OCI-LY3 (cell line): ENCODE results near the gene MRPL39.

ENCODE experiments used
- H2AFZ ChIP-seq: fragments of 200-600, 300-600 bp; shearing (Covaris generic); 2 replicates; pipeline ENCODE4 v1.6.0; 2014; ENCODE audit warnings: antibody characterized with exemption, low read depth, low read length
- H3K27ac ChIP-seq: fragments of 200-600, 300-600 bp; sonication (generic); 2 replicates; pipeline ENCODE4 v1.5.1; 2014; ENCODE audit warnings: mild to moderate bottlenecking, low read length, moderate library complexity, mixed read lengths
- H3K27me3 ChIP-seq: fragments of 200-600, 300-600 bp; sonication (generic); 2 replicates; pipeline ENCODE4 v1.6.1; 2014; ENCODE audit warnings: low read depth, low read length, mixed read lengths
- H3K36me3 ChIP-seq: fragments of 200-600, 300-600 bp; sonication (generic); replicated peaks from 2 replicates; pipeline ENCODE3; 2014; ENCODE audit warnings: low read depth, low read length, mixed read lengths
- H3K4me1 ChIP-seq: fragments of 300-600, 200-600 bp; sonication (generic); 2 replicates; pipeline ENCODE4 v1.6.1; 2014; ENCODE audit warnings: low read length, mixed read lengths
- H3K4me2 ChIP-seq: fragments of 200-600, 300-600 bp; sonication (generic); 2 replicates; pipeline ENCODE4 v1.6.1; 2014; ENCODE audit warnings: low read length, mixed read lengths
- H3K4me3 ChIP-seq: fragments of 300-600, 200-600 bp; sonication (generic); 2 replicates; pipeline ENCODE4 v1.5.1; 2014; ENCODE audit warnings: antibody characterized with exemption, mild to moderate bottlenecking, low read length, moderate library complexity
- H3K79me2 ChIP-seq: fragments of 300-600, 200-600 bp; shearing (Covaris generic); 2 replicates; pipeline ENCODE4 v1.6.1; 2014; ENCODE audit warnings: mild to moderate bottlenecking, low read length, mixed read lengths
- H3K9ac ChIP-seq: fragments of 300-600, 200-600 bp; shearing (Covaris generic); 2 replicates; pipeline ENCODE4 v1.6.0; 2014; ENCODE audit warnings: mild to moderate bottlenecking, low read length, moderate library complexity
- H3K9me3 ChIP-seq: fragments of 200-600, 300-600 bp; shearing (Covaris generic); 2 replicates; pipeline ENCODE4 v1.6.1; 2014; ENCODE audit warnings: low read length, mixed read lengths; ENCODE audit not compliant: insufficient read depth
- H4K20me1 ChIP-seq: fragments of 200-600, 300-600 bp; sonication (generic); 2 replicates; pipeline ENCODE4 v1.6.1; 2016; ENCODE audit warnings: low read length, mixed read lengths; ENCODE audit not compliant: insufficient read depth
- CTCF ChIP-seq: fragments of 200-600, 300-600 bp; sonication (generic); IDR thresholded peaks from 2 replicates; pipeline ENCODE4 v1.5.1; 2014; ENCODE audit warnings: antibody characterized with exemption, low read length, low read depth
- EZH2phosphoT487 ChIP-seq: fragments of 200-600 bp; shearing (Covaris generic); IDR thresholded peaks from 2 replicates; pipeline ENCODE4 v1.6.1; 2018; ENCODE audit warnings: antibody characterized with exemption, mixed run types, low read depth

Gene MRPL39

GRCh38 chr21:25556091-25556490, 51.2 kb downstream of the MRPL39 start:
- no peaks in the 10 kb centered on the region for H3K27me3 ChIP-seq
- H3K4me2 ChIP-seq = no peak overlapping the region
- no peaks in the 10 kb centered on the region for H4K20me1 ChIP-seq
- H3K9me3 ChIP-seq = no peaks in the 10 kb centered on the region
- H3K9ac ChIP-seq = no peak overlapping the region
- H3K27ac ChIP-seq = no peak overlapping the region
- H3K4me3 ChIP-seq = no peak overlapping the region
- no peak overlapping the region for H2AFZ ChIP-seq
- peaks cover 22% of the 10 kb centered on the region for H3K79me2 ChIP-seq
- H3K36me3 ChIP-seq = no peaks in the 10 kb centered on the region
- H3K4me1 ChIP-seq = peaks cover 24% of the 10 kb centered on the region
- TF ChIP-seq EZH2phosphoT487 = no peak
- no peak for TF ChIP-seq CTCF

DNA sequence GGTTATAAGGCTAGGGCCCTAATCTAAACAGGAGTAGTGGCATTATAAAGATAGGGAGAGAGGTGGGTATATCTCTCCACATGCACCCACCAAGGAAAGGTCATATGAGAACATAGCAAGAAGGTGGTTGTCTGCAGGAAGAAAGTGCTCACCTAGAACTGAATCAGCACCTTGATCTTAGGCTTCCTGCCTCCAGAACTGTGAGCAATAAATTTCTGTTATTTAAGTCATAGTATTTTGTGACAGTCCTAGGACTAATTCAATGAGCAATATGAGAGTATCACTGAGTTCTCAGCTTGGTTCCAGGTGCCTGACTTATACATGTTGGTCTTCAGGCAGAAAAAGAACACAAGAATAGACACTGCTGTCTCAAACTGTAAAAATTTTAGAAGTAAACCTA, 51.8 kb downstream of the MRPL39 start:
- H3K36me3 ChIP-seq = no peaks in the 10 kb centered on the region
- H3K9me3 ChIP-seq = no peaks in the 10 kb centered on the region
- no peak overlapping the region for H3K9ac ChIP-seq
- no peak overlapping the region for H3K4me3 ChIP-seq
- peaks cover 18% of the 10 kb centered on the region for H3K4me1 ChIP-seq
- H4K20me1 ChIP-seq = no peaks in the 10 kb centered on the region
- H2AFZ ChIP-seq = no peak overlapping the region
- H3K4me2 ChIP-seq = no peak overlapping the region
- no peak overlapping the region for H3K27ac ChIP-seq
- TF ChIP-seq CTCF (no peak), EZH2phosphoT487 (no peak)
- no peaks in the 10 kb centered on the region for H3K27me3 ChIP-seq
- H3K79me2 ChIP-seq = peaks cover 16% of the 10 kb centered on the region

- no peak overlapping the region for H3K9ac ChIP-seq
- TF ChIP-seq CTCF (no peak), EZH2phosphoT487 (no peak)
- H3K27me3 ChIP-seq = no peaks in the 10 kb centered on the region
- H3K4me1 ChIP-seq = peaks cover 6% of the 10 kb centered on the region
- no peaks in the 10 kb centered on the region for H3K9me3 ChIP-seq
- no peaks in the 10 kb centered on the region for H3K79me2 ChIP-seq
- no peak overlapping the region for H3K4me2 ChIP-seq
- no peak overlapping the region for H2AFZ ChIP-seq
- H3K27ac ChIP-seq = no peak overlapping the region
- H3K4me3 ChIP-seq = no peak overlapping the region
- no peaks in the 10 kb centered on the region for H4K20me1 ChIP-seq
- H3K36me3 ChIP-seq = no peaks in the 10 kb centered on the region
Measured at GRCh38 chr21:25552856-25553255, 54.4 kb downstream of the MRPL39 start.

DNA sequence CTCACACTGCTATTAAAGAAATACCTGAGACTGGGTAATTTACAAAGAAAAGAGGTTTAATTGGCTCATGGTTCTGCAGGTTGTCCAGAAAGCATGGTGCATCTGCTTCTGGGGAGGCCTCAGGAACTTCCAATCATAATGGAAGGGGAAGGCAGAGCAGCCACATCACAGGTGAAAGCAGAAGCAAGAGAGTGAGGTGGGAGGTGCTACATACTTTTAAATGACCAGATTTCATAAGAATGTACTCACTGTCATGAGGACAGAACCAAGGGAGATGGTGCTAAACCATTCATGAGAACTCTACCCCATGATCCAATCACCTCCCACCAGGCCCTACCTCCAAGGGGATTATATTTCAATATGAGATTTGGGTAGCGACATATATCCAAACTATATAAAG, 55.7 kb downstream of the MRPL39 start:
- no peaks in the 10 kb centered on the region for H3K79me2 ChIP-seq
- H3K4me3 ChIP-seq = no peak overlapping the region
- H3K4me2 ChIP-seq = no peak overlapping the region
- H2AFZ ChIP-seq = no peak overlapping the region
- no peak overlapping the region for H3K27ac ChIP-seq
- H3K9ac ChIP-seq = no peak overlapping the region
- H3K27me3 ChIP-seq = no peaks in the 10 kb centered on the region
- peaks cover 6% of the 10 kb centered on the region for H3K4me1 ChIP-seq
- TF ChIP-seq EZH2phosphoT487 = no peak
- no peak for TF ChIP-seq CTCF
- no peaks in the 10 kb centered on the region for H4K20me1 ChIP-seq
- no peaks in the 10 kb centered on the region for H3K36me3 ChIP-seq
- no peaks in the 10 kb centered on the region for H3K9me3 ChIP-seq
